Endothelial cell (in vitro differentiated cells): ENCODE measurements around the gene LAMA2. TPM values are rescaled to one million over a fixed set of nuclear protein-coding genes. Genes with fewer than 3 reads are reported as not detected.

Source experiments
- DNase-seq: peaks from one replicate; pipeline ENCODE4 v3.0.0; 2021; ENCODE audit warnings: low spot score
- H3K27ac Mint-ChIP-seq: one replicate; pipeline ENCODE4 v1.8.0; 2021; ENCODE audit warnings: mixed read lengths, inconsistent platforms; ENCODE audit not compliant: unreplicated experiment
- H3K27me3 Mint-ChIP-seq: one replicate; pipeline ENCODE4 v1.8.0; 2021; ENCODE audit warnings: mild to moderate bottlenecking, moderate library complexity, mixed read lengths, inconsistent platforms; ENCODE audit not compliant: unreplicated experiment
- H3K36me3 Mint-ChIP-seq: one replicate; pipeline ENCODE4 v1.8.0; 2021; ENCODE audit warnings: mild to moderate bottlenecking, low read depth, mixed read lengths, inconsistent platforms; ENCODE audit not compliant: unreplicated experiment
- H3K4me1 Mint-ChIP-seq: one replicate; pipeline ENCODE4 v1.8.0; 2021; ENCODE audit warnings: mild to moderate bottlenecking, mixed read lengths, inconsistent platforms; ENCODE audit not compliant: unreplicated experiment
- H3K4me3 Mint-ChIP-seq: one replicate; pipeline ENCODE4 v1.8.0; 2021; ENCODE audit warnings: mild to moderate bottlenecking, mixed read lengths, inconsistent platforms; ENCODE audit not compliant: unreplicated experiment
- H3K9me3 Mint-ChIP-seq: one replicate; pipeline ENCODE4 v1.8.0; 2021; ENCODE audit warnings: mixed read lengths, inconsistent platforms; ENCODE audit not compliant: unreplicated experiment
- CTCF ChIP-seq: fragments of 200-600 bp; sonication (generic); IDR thresholded peaks from one replicate; pipeline ENCODE4 v1.5.0; 2021; ENCODE audit warnings: antibody characterized with exemption; ENCODE audit not compliant: unreplicated experiment
- total RNA-seq: library from RNA; stranded (reverse); fragmentation: NEBNext Ultra II Directional; extraction: Animal tissue kit (Norgen Biotek cat#: 25700); gene quantifications from one replicate; pipeline ENCODE4 v1.2.1, GENCODE V29; 2021; ENCODE audit not compliant: unreplicated experiment

The LAMA2 gene
- total RNA-seq, 1 donor from 2014 or later, result 2.0 TPM

GRCh38 chr6:129014302-129014701, 131.4 kb downstream of the LAMA2 start:
- Mint-ChIP-seq H3K27me3 (no peaks in the 10 kb centered on the region), H3K4me3 (no peak overlapping the region), H3K4me1 (no peaks in the 10 kb centered on the region), H3K36me3 (no peaks in the 10 kb centered on the region), H3K27ac (no peak overlapping the region), H3K9me3 (no peaks in the 10 kb centered on the region)
- TF ChIP-seq CTCF, result no peak
- no peak for DNase-seq

- H3K4me3 Mint-ChIP-seq, result no peak overlapping the region
- no peaks in the 10 kb centered on the region for H3K9me3 Mint-ChIP-seq
- no peaks in the 10 kb centered on the region for H3K36me3 Mint-ChIP-seq
- no peak for TF ChIP-seq CTCF
- peaks cover 2% of the 10 kb centered on the region for H3K27me3 Mint-ChIP-seq
- no peak overlapping the region for H3K27ac Mint-ChIP-seq
- DNase-seq, result no peak
- no peaks in the 10 kb centered on the region for H3K4me1 Mint-ChIP-seq
These were observed 132.8 kb downstream of the LAMA2 start for GRCh38 chr6:129015721-129016120.

GRCh38 chr6:129016844-129017243, 133.9 kb downstream of the LAMA2 start:
- no peak overlapping the region for H3K4me3 Mint-ChIP-seq
- no peaks in the 10 kb centered on the region for H3K9me3 Mint-ChIP-seq
- no peak overlapping the region for H3K27ac Mint-ChIP-seq
- DNase-seq, result no peak
- no peaks in the 10 kb centered on the region for H3K4me1 Mint-ChIP-seq
- peaks cover 2% of the 10 kb centered on the region for H3K27me3 Mint-ChIP-seq
- TF ChIP-seq CTCF, result no peak
- no peaks in the 10 kb centered on the region for H3K36me3 Mint-ChIP-seq

- H3K9me3 Mint-ChIP-seq, result no peaks in the 10 kb centered on the region
- no peaks in the 10 kb centered on the region for H3K36me3 Mint-ChIP-seq
- no peaks in the 10 kb centered on the region for H3K4me1 Mint-ChIP-seq
- no peak for TF ChIP-seq CTCF
- peaks cover 2% of the 10 kb centered on the region for H3K27me3 Mint-ChIP-seq
- H3K27ac Mint-ChIP-seq, result no peak overlapping the region
- no peak overlapping the region for H3K4me3 Mint-ChIP-seq
- DNase-seq, result no peak
These were observed 139.1 kb downstream of the LAMA2 start for GRCh38 chr6:129022011-129022553.

GRCh38 chr6:129026601-129027000, 143.7 kb downstream of the LAMA2 start:
- H3K27ac Mint-ChIP-seq, result no peak overlapping the region
- no peaks in the 10 kb centered on the region for H3K36me3 Mint-ChIP-seq
- no peak for TF ChIP-seq CTCF
- peaks cover 6% of the 10 kb centered on the region for H3K4me1 Mint-ChIP-seq
- no peaks in the 10 kb centered on the region for H3K27me3 Mint-ChIP-seq
- DNase-seq, result no peak
- no peaks in the 10 kb centered on the region for H3K9me3 Mint-ChIP-seq
- H3K4me3 Mint-ChIP-seq, result no peak overlapping the region
